Astrocyte of the spinal cord (primary cell): ENCODE measurements around the gene MEAF6.
A peak's percentile ranks its signal among the peaks of the same experiment; 100 is the strongest.
"Not testable (repeated sequence)": the region's sequence is repeated elsewhere in the genome, so short reads cannot be mapped to it uniquely, and the experiment has no call there.

Experiments used
- DNase-seq: peaks from one replicate; pipeline ENCODE4 v3.0.0; 2011; ENCODE audit warnings: low read depth, low spot score
- H3K4me3 ChIP-seq: 2 replicates; pipeline ENCODE4 v1.5.1; 2011; ENCODE audit warnings: low read depth, mild to moderate bottlenecking, low read length, moderate library complexity
- CTCF ChIP-seq: IDR thresholded peaks from 2 replicates; pipeline ENCODE4 v1.5.1; 2012; ENCODE audit warnings: low read depth, mild to moderate bottlenecking, low read length, inconsistent platforms
- in situ Hi-C: cut with HindIII; loops from 2 replicates; pipeline ENCODE4 v1.10.0; 2017; ENCODE audit warnings: low sequenced_read_pairs

MEAF6 gene

GRCh38 chr1:37506740-37507139, 7.8 kb downstream of the MEAF6 start:
- TF ChIP-seq CTCF = no peak
- DNase-seq = no peak
- no peak overlapping the region for H3K4me3 ChIP-seq
- in situ Hi-C loops = no loop called here

DNA sequence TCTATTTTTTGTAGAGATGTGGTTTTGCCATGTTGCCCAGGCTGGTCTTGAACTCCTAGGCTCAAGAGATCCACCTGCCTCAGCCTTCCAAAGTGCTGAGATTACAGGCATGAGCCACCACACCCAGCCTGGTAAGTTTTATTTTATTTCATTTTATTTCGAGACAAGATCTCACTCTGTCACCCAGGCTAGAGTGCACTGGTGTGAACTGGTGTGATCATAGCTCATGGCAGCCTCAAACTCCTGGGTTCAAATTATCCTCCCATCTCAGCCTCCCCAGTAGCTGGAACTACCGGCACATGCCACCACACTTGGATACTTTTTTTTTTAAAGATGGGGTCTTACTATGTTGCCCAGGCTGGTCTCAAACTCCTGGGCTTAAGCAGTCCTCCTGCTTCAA, 11.8 kb downstream of the MEAF6 start:
- DNase-seq, in situ Hi-C loops, H3K4me3 ChIP-seq: not testable (repeated sequence)

- DNase-seq = no peak
- no peak for TF ChIP-seq CTCF
- H3K4me3 ChIP-seq = no peak overlapping the region
- in situ Hi-C loops = no loop called here
Observed at GRCh38 chr1:37502104-37502503, 12.5 kb downstream of the MEAF6 start.

- H3K4me3 ChIP-seq = no peak overlapping the region
- in situ Hi-C loops = no loop called here
- DNase-seq = no peak
- TF ChIP-seq CTCF = no peak
Observed at GRCh38 chr1:37501661-37502060, 12.9 kb downstream of the MEAF6 start.

DNA sequence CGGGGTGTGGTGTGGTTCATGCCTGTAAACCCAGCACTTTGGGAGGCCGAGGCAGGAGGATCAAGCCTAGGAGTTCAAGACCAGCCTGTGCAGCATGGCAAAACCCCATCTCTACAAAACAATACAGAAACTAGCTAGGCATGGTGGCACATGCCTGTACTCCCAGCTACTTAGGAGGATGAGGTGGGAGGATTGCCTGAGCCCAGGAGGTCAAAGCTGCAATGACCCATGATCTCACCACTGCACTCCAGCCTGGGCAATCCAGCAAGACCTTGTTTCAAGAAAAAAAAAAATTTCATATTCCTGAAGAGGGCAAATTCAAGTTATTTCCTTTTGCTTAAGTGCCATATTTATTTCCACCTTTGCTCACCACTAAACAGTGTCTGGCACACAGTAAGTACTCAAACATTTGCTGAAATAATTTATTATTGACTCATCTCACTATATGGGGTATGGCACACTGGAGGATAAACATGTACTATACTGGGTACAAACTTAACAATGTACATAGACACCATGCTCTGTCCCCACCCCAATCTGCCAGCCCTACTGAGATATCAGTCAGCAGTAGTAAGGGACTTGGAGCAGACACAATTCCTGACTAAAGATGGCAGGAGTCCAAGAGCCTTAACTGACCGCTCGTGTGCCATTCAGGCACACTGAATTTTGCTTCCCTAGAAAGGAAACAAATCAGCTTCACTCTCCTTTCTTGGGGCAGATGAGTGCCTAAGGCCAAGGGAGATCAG, 15.5 kb downstream of the MEAF6 start:
- peak; percentile 69 for DNase-seq
- in situ Hi-C loops = no loop called here

DNA sequence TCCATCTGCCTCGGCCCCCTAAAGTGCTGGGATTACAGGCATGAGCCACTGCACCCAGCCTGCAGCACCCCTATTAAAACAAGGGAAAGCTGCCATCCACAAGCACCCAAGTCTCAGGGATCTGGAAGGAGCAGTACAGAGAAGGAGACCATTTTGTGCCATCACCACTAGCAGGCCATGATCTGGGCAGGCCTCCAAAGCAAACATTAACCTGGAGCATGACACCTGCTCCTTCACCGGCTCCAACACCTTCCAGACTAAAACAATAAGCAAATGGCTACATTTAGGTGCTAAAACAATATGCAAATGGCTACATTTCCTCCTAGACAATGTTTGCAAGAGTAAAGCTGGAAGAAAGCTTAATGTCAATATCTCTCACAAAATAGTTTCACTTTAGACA, 16.7 kb downstream of the MEAF6 start:
- H3K4me3 ChIP-seq = no peak overlapping the region
- in situ Hi-C loops = no loop called here
- DNase-seq = no peak
- no peak for TF ChIP-seq CTCF

More for the DNA sequence above, 15.5 kb downstream of the MEAF6 start:
- no peak for TF ChIP-seq CTCF
- no peak overlapping the region for H3K4me3 ChIP-seq

- TF ChIP-seq CTCF = no peak
- no peak for DNase-seq
- in situ Hi-C loops = no loop called here
- H3K4me3 ChIP-seq = no peak overlapping the region
Observed at GRCh38 chr1:37495875-37496274, 18.7 kb downstream of the MEAF6 start.
